CD4-positive, alpha-beta T cell (primary cell): ENCODE measurements around the gene BABAM2. TPM values are rescaled to one million over a fixed set of nuclear protein-coding genes. Genes with fewer than 3 reads are reported as not detected.
A peak's percentile ranks its signal among the peaks of the same experiment; 100 is the strongest.

Experiments
- ATAC-seq: fragments of 200-7000 bp; cut with Tn5 transposase; one replicate; pipeline ENCODE4 v1.10.0; 2022; ENCODE audit warnings: mild to moderate bottlenecking; ENCODE audit not compliant: poor library complexity
- CTCF ChIA-PET: fragments of 350-600 bp; sonication (Branson Sonifier 250); formaldehyde crosslinking; loops from one replicate; lab custom pipeline; 2021; ENCODE audit warnings: antibody characterized with exemption, inconsistent platforms; lab: Charles Lee
- POLR2A ChIA-PET: fragments of 350-600 bp; sonication (Branson Sonifier 250); formaldehyde crosslinking; loops from one replicate; lab custom pipeline; 2021; ENCODE audit warnings: antibody characterized with exemption, inconsistent platforms; lab: Charles Lee
- DNase-seq, 14 experiments: peaks; one replicate each; pipeline ENCODE4 v3.0.0-alpha.2; 2013 to 2020; ENCODE audit warnings: mixed read lengths in 2 of 14
- H3K27ac ChIP-seq, 2 donors: one replicate each; pipeline versions ENCODE4 v1.5.1 to v1.7.0; 2013; ENCODE audit warnings: low read length in 2 of 2, low read depth in 1 of 2, mild to moderate bottlenecking in 1 of 2
- H3K27me3 ChIP-seq, 2 experiments: 1 replicate in 1 of 2; 2 replicates in 1 of 2; pipeline versions ENCODE4 v1.6.1 to v1.7.0; 2013; ENCODE audit warnings: low read length in 2 of 2, control low read depth in 1 of 2, mild to moderate bottlenecking in 1 of 2, moderate library complexity in 1 of 2; ENCODE audit not compliant: insufficient read depth in 2 of 2, control insufficient read depth in 1 of 2
- H3K36me3 ChIP-seq: one replicate; pipeline ENCODE4 v1.6.1; 2013; ENCODE audit warnings: low read length, control low read depth; ENCODE audit not compliant: insufficient read depth
- H3K4me1 ChIP-seq: one replicate; pipeline ENCODE4 v1.6.1; 2013; ENCODE audit warnings: low read length, control low read depth; ENCODE audit not compliant: insufficient read depth
- H3K4me3 ChIP-seq: one replicate; pipeline ENCODE4 v1.5.1; 2013; ENCODE audit warnings: mild to moderate bottlenecking, low read length, moderate library complexity
- H3K9me3 ChIP-seq, 2 experiments: 1 replicate in 1 of 2; 2 replicates in 1 of 2; pipeline versions ENCODE4 v1.6.1 to v1.7.0; 2013; ENCODE audit warnings: low read length in 2 of 2, mild to moderate bottlenecking in 2 of 2, control low read depth in 1 of 2, moderate library complexity in 1 of 2; ENCODE audit not compliant: control insufficient read depth in 1 of 2, insufficient read depth in 1 of 2
- H3K27ac Mint-ChIP-seq: one replicate; pipeline ENCODE4 v1.8.0; 2020; ENCODE audit warnings: mixed read lengths
- H3K27me3 Mint-ChIP-seq: one replicate; pipeline ENCODE4 v1.8.0; 2021; ENCODE audit warnings: mixed read lengths
- H3K36me3 Mint-ChIP-seq: one replicate; pipeline ENCODE4 v1.8.0; 2021; ENCODE audit warnings: low read depth, mixed read lengths
- H3K4me1 Mint-ChIP-seq: one replicate; pipeline ENCODE4 v1.8.0; 2021; ENCODE audit warnings: low read depth, mixed read lengths
- H3K4me3 Mint-ChIP-seq: one replicate; pipeline ENCODE4 v1.8.0; 2020; ENCODE audit warnings: mild to moderate bottlenecking, mixed read lengths
- H3K9me3 Mint-ChIP-seq: one replicate; pipeline ENCODE4 v1.8.0; 2020; ENCODE audit warnings: mixed read lengths
- CTCF ChIP-seq: fragments of 200-600 bp; IDR thresholded peaks from one replicate; pipeline ENCODE4 v1.8.0; 2022; ENCODE audit warnings: antibody characterized with exemption, mild to moderate bottlenecking
- intact Hi-C, 2 experiments: fragments of 100-400 bp; cut with DNase I in 1 of 2; cut with micrococcal nuclease in 1 of 2; formaldehyde crosslinking; loops; one replicate each; pipeline versions ENCODE4 v1.15.1 to v1.9.0; 2023 to 2025; cut with DNase I, micrococcal nuclease
- total RNA-seq, 174 experiments: library from RNA in 2 of 174; stranded (reverse) in 2 of 174; gene quantifications; one replicate each; pipeline ENCODE4 v1.2.3 and lab custom pipeline; 2021 to 2026

The BABAM2 gene
- total RNA-seq, 2 experiments from 2014 or later: 29.2 to 32.8 TPM

- intact Hi-C loops: no loop called here
- TF ChIP-seq CTCF: no peak
- Mint-ChIP-seq H3K9me3 (no peaks in the 10 kb centered on the region), H3K36me3 (peaks cover 35% of the 10 kb centered on the region), H3K4me3 (no peak overlapping the region), H3K27ac (peak overlapping the region; percentile 25), H3K27me3 (no peaks in the 10 kb centered on the region), H3K4me1 (peaks cover 16% of the 10 kb centered on the region)
- ChIA-PET CTCF (no interaction called here), POLR2A (no interaction called here)
- Histone ChIP-seq H3K27me3 (no peaks in the 10 kb centered on the region), H3K4me1 (peaks cover 17% of the 10 kb centered on the region), H3K36me3 (no peaks in the 10 kb centered on the region), H3K9me3 (no peaks in the 10 kb centered on the region), H3K4me3 (no peak overlapping the region), H3K27ac (no peak overlapping the region)
- DNase-seq: no peak
- ATAC-seq: no peak
These were observed 245.3 kb downstream of the BABAM2 start for GRCh38 chr2:28135799-28136198.

GRCh38 chr2:28136556-28136955, 246.0 kb downstream of the BABAM2 start:
- no peaks in the 10 kb centered on the region for H3K27me3 Mint-ChIP-seq
- no peak overlapping the region for H3K4me3 Mint-ChIP-seq
- no peak for DNase-seq
- Histone ChIP-seq H3K9me3 (no peaks in the 10 kb centered on the region), H3K27ac (no peak overlapping the region), H3K36me3 (no peaks in the 10 kb centered on the region), H3K4me1 (peaks cover 17% of the 10 kb centered on the region), H3K4me3 (no peak overlapping the region), H3K27me3 (no peaks in the 10 kb centered on the region)
- H3K4me1 Mint-ChIP-seq: peaks cover 16% of the 10 kb centered on the region
- ChIA-PET POLR2A (no interaction called here), CTCF (no interaction called here)
- no peak overlapping the region for H3K27ac Mint-ChIP-seq
- H3K36me3 Mint-ChIP-seq: peaks cover 36% of the 10 kb centered on the region
- H3K9me3 Mint-ChIP-seq: no peaks in the 10 kb centered on the region
- intact Hi-C loops: no loop called here
- no peak for TF ChIP-seq CTCF
- no peak for ATAC-seq

GRCh38 chr2:28137221-28137620, 246.7 kb downstream of the BABAM2 start:
- ChIA-PET POLR2A (no interaction called here), CTCF (interaction anchor here (0.6 kb wide), 1 partner anchor 208 kb away, joined by 4 read pairs; no protein-coding TSS in a partner anchor)
- Mint-ChIP-seq H3K9me3 (no peaks in the 10 kb centered on the region), H3K36me3 (peaks cover 31% of the 10 kb centered on the region), H3K4me1 (peaks cover 16% of the 10 kb centered on the region), H3K27ac (no peak overlapping the region), H3K27me3 (no peaks in the 10 kb centered on the region), H3K4me3 (no peak overlapping the region)
- DNase-seq (no peak), ATAC-seq (no peak)
- TF ChIP-seq CTCF: no peak
- peaks cover 17% of the 10 kb centered on the region for H3K4me1 ChIP-seq
- no peak overlapping the region for H3K4me3 ChIP-seq
- H3K36me3 ChIP-seq: no peaks in the 10 kb centered on the region
- intact Hi-C loops: no loop called here
- H3K27me3 ChIP-seq: no peaks in the 10 kb centered on the region
- H3K27ac ChIP-seq: no peak overlapping the region
- H3K9me3 ChIP-seq: no peaks in the 10 kb centered on the region
